GM21825 (cell line): ENCODE measurements around the gene SLC14A1.
A peak's percentile ranks its signal among the peaks of the same experiment; 100 is the strongest.

Experiments used
- ATAC-seq: cut with Tn5 transposase; IDR thresholded peaks from one replicate; pipeline ENCODE4 v1.9.1; 2021; ENCODE audit warnings: mild to moderate bottlenecking, moderate library complexity; ENCODE audit not compliant: unreplicated experiment

Gene SLC14A1

DNA sequence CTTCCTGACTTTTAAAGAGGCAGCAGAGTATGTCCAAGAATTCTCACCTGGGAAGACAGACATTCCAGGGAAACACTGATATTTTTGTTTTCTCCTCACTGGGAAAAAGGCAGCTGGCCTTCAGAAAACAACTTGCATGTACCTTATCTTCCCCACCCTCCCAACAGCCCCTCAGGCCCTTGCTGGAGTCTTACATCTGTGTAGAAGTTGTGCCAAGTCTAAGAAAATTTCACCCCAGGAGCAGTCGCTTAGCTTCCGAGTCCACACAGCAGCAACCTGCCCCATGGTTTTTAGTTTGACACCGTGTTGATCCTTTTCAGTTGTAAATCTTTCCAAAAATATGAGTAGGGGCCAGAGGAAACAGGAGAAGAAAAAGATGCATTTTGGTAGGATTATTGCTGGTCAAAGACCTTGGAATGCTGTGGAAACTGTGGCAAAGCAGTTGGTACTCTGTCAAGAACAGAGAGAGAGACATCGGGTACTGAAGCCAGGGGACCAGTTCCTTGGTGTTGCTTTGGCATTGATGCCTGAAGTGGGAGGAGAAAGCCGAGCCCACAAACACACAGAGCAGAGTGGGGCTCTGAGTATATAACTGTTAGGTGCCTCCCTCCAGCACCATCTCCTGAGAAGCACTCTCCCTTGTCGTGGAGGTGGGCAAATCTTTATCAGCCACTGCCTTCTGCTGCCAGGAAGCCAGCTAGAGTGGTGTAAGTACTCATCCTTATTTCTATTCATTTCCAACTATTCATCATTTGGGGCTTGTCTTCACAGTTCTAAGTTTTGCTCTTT is at the start of gene SLC14A1:
SLC14A1 (plus strand) TSS at position 615 of the 789 bp plus-strand sequence. CDS start 6,140 bp downstream, outside the sequence.
- ATAC-seq, result no peak

- no peak for ATAC-seq
Measured at GRCh38 chr18:45677276-45677807, 46.6 kb upstream of the SLC14A1 start.

DNA sequence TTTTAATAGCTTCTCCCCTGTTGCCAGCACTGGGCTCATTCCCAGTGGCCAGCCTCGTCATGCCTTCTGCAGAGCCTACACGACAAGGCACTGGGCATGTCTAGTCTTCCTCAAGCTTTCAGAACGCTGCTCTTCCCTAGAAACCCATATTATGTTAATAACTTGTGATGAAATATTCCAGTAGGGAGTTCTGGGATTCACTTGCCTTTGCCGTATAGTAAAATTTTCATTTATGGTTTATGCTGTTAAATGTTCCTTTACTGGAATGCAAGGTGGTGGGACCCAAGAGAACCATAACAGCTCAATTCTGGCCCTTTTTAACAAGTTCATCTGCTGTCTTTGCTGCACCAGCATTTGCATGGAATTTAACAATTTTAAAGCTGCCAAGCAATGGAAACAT is 45.5 kb upstream of the SLC14A1 start:
- no peak for ATAC-seq

GRCh38 chr18:45678850-45679249 is 45.1 kb upstream of the SLC14A1 start:
- no peak for ATAC-seq

DNA sequence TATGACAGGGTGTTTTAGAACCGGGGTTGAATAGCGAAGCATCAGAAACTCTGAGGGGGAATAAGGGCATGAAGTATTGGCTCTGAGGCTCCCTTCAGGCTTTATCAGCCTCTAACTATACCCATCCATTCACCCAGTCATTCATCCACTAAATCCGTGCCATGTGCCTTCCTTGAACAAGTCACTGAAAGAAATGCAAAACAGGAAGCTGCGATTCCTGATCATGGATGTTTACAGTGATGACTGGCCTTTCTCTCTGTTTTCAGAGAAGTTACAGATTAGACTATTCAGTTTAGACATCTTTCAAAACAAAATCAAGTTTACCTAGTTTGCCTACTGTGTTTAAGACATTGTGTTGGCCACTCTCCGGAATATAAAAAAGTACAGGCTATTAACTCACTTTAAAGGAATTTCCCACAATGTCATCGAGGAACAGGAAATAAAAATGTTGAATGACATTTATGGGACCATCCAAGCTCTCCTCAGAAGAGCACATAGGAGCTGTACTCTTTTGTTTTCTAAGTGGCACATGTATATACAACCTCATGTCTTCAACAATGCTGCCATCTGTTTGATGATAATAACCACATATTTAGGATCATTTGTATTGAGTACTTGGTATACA is 43.8 kb upstream of the SLC14A1 start:
- no peak for ATAC-seq

DNA sequence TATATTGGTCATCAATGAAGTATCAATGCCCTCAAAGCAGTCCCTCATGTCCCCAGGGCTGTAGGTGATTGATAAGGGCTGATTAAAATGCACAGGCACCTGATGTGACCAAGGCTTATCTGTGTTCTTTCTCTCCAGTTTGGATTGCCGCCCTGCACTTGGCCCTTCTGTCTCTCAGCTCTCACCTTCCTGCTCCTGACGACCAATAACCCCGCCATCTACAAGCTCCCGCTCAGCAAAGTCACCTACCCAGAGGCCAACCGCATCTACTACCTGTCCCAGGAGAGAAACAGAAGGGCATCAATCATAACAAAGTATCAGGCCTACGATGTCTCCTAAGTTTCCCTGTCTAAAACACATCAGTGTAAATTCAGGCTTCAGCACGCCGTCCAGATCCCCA is 41.8 kb upstream of the SLC14A1 start:
- no peak for ATAC-seq

- no peak for ATAC-seq
Measured at GRCh38 chr18:45684341-45685115, 39.5 kb upstream of the SLC14A1 start.

DNA sequence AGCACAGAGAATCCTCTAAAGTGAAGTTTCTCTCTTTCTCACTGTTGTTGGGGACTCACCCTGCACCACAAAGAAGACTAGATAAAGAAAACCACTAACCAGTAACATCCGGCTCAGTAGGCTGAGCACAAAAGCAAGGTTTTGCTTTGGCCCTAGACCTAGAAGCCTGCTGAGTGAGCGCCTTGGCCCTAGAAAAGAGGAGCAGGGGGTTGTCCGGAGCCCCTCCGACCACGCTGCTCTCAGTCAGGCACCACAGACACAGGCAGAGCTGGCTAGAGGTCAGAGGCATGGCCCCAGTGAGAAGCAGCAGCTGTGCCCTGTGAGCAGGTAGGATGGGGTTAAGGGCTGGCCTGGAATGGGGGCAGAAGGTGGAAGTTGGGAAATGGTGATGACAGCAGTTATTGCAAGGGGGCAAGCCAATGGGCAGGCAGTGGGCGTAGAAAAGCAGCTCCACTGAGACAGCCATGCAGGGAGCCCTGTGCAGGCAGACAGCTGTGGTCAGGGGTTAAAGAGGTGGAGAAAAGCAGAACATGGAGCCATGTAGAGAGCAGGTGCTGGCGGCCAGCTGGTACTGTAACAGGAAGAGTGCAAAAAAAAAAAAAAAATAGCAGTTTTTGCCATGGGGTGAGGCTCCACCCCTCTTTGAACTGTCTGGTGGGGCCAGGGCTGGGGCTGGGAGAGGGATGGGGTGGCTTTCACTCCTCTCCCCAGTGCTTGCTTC is 36.9 kb upstream of the SLC14A1 start:
- peak; percentile 75 for ATAC-seq

- ATAC-seq, result peak; percentile 34
Measured at GRCh38 chr18:45687621-45688020, 36.4 kb upstream of the SLC14A1 start.

DNA sequence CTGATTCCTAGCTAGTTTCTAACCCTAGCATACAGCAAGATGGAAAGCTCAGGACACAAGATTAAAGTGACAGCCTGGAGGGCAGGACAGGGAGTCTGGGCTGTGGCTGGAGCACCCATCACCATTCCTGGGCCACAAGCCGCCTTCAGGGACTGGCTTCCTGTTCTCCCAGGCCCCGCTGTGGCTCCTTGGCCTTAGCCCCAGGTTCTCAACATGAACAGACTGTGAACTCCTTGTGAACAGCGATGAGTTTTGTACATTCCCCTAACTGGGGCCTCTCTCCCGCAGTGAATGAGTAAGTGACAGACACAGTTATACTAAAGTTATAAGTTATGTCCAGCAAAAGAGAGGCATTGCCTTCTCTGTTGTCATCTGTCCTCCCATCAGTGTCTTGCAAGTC is 35.9 kb upstream of the SLC14A1 start:
- no peak for ATAC-seq

- ATAC-seq, result peak; percentile 24
Measured at GRCh38 chr18:45688833-45689232, 35.1 kb upstream of the SLC14A1 start.

DNA sequence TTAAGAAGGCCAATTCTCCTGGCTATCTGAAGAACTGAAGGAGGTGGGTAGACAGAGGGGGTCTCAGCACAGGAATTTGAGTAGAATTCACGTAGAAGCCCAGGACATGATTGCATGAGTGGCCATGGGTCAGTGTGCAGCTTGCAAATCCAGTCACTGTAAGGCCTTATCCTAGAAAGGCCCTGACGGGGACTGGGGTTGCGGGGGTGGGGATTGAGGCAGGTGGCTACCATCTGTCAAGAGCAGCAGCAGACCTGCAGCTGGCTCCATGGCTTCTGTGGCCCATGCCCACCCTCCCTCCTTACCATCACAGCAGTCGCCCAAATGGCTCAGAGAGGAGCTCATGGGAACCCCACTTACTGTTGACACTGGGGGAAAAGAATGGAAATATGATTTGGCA is 34.6 kb upstream of the SLC14A1 start:
- ATAC-seq, result no peak

- ATAC-seq, result no peak
Measured at GRCh38 chr18:45690975-45691815, 32.8 kb upstream of the SLC14A1 start.

DNA sequence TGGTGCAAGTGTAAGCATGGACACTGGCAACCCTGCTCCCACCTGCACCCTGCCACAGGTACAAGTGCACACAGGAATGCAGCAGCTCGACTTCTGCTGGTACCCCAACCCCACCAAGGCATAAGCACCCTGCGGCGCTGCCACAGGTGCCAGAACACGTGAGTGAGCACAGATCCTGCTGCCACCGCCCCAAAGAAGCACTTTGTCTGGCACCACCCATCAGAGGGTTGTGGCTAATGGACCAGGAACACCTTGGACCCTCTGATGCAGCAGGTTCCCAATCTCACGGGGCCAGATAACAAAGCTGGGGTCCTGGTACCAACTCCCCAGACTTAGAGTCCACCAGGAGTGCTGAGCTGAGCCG is 32.2 kb upstream of the SLC14A1 start:
- ATAC-seq, result no peak

GRCh38 chr18:45702708-45703265 is 21.2 kb upstream of the SLC14A1 start:
- ATAC-seq, result no peak

- ATAC-seq, result no peak
Measured at GRCh38 chr18:45708831-45709230, 15.2 kb upstream of the SLC14A1 start.

- no peak for ATAC-seq
Measured at GRCh38 chr18:45712061-45712460, 11.9 kb upstream of the SLC14A1 start.

GRCh38 chr18:45713239-45713638 is 10.7 kb upstream of the SLC14A1 start:
- no peak for ATAC-seq

DNA sequence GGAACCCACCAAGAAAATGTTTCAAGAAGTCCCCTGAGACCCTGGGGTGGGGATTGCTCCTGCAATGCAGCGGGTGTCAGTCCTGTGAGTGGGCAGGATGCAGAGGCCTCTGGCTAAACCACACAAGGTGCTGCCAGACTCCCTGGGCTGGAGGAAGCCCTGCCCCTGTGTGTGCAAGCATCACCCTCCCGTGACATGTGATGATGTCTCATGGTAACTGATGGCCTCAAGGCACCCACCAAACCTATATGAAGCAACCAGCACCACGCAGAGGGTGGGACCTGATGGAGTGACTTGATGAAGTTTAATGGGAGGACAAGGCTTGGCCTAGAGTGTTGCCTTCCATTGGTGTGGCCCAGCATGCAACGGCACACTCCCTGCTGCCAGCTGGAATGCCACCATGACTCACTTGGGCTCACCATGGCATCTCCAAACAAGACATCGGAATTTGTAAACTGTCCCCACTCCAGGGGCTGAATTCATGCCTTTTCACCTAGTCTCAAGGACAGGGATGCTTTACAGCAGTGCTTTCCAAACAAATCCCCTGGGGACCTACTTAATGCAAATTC is 8.7 kb upstream of the SLC14A1 start:
- no peak for ATAC-seq
